Measurements from ENCODE around the gene CCNI. TPM values are rescaled to one million over a fixed set of nuclear protein-coding genes. Genes with fewer than 3 reads are reported as not detected.

Gene CCNI
- total RNA-seq, 4 donors from 2014 or later: 137 to 471 (median 239) TPM

GRCh38 chr4:77015390-77015789 lies 60.4 kb downstream of the CCNI start:
- H3K4me3 ChIP-seq: no peak overlapping the region
- intact Hi-C loops (cut with DNase I; ENCODE audit: low total_unique reads): no loop called here
- no peaks in the 10 kb centered on the region for H3K9me3 ChIP-seq
- no peaks in the 10 kb centered on the region for H3K27me3 ChIP-seq
- TF ChIP-seq POLR2A (IDR thresholded peaks at IDR 0.05): no peak
- no peak for TF ChIP-seq CTCF (IDR thresholded peaks at IDR 0.05)
- no peak overlapping the region for H3K27ac ChIP-seq
- H3K36me3 ChIP-seq: no peaks in the 10 kb centered on the region
- H3K4me1 ChIP-seq: no peaks in the 10 kb centered on the region
- no peak for DNase-seq

- no peaks in the 10 kb centered on the region for H3K36me3 ChIP-seq
- H3K4me3 ChIP-seq: no peak overlapping the region
- H3K27ac ChIP-seq: no peak overlapping the region
- H3K9me3 ChIP-seq: no peaks in the 10 kb centered on the region
- DNase-seq: no peak
- no peaks in the 10 kb centered on the region for H3K4me1 ChIP-seq
- intact Hi-C loops (cut with DNase I; ENCODE audit: low total_unique reads): no loop called here
- TF ChIP-seq CTCF (IDR thresholded peaks at IDR 0.05): no peak
- no peak for TF ChIP-seq POLR2A (IDR thresholded peaks at IDR 0.05)
- H3K27me3 ChIP-seq: no peaks in the 10 kb centered on the region
Measured at GRCh38 chr4:77014256-77014655, 61.5 kb downstream of the CCNI start.

GRCh38 chr4:77012726-77013125 lies 63.1 kb downstream of the CCNI start:
- H3K36me3 ChIP-seq: no peaks in the 10 kb centered on the region
- H3K4me3 ChIP-seq: no peak overlapping the region
- intact Hi-C loops (cut with DNase I; ENCODE audit: low total_unique reads): no loop called here
- no peak for TF ChIP-seq POLR2A (IDR thresholded peaks at IDR 0.05)
- no peak for DNase-seq
- H3K27me3 ChIP-seq: no peaks in the 10 kb centered on the region
- H3K4me1 ChIP-seq: no peaks in the 10 kb centered on the region
- no peak overlapping the region for H3K27ac ChIP-seq
- no peaks in the 10 kb centered on the region for H3K9me3 ChIP-seq

- Histone ChIP-seq H3K4me3 (no peak overlapping the region), H3K27me3 (no peaks in the 10 kb centered on the region), H3K9me3 (no peaks in the 10 kb centered on the region), H3K36me3 (no peaks in the 10 kb centered on the region), H3K4me1 (no peaks in the 10 kb centered on the region), H3K27ac (no peak overlapping the region)
- no peak for DNase-seq
- intact Hi-C loops (cut with DNase I; ENCODE audit: low total_unique reads): no loop called here
- TF ChIP-seq CTCF (IDR thresholded peaks at IDR 0.05): no peak
- no peak for TF ChIP-seq POLR2A (IDR thresholded peaks at IDR 0.05)
Measured at GRCh38 chr4:77010841-77011354, 64.9 kb downstream of the CCNI start.

- DNase-seq: no peak
- Histone ChIP-seq H3K4me1 (no peaks in the 10 kb centered on the region), H3K4me3 (no peak overlapping the region), H3K36me3 (no peaks in the 10 kb centered on the region), H3K27ac (no peak overlapping the region), H3K9me3 (no peaks in the 10 kb centered on the region), H3K27me3 (no peaks in the 10 kb centered on the region)
- TF ChIP-seq CTCF (IDR thresholded peaks at IDR 0.05) (no peak), POLR2A (IDR thresholded peaks at IDR 0.05) (no peak)
- intact Hi-C loops (cut with DNase I; ENCODE audit: low total_unique reads): no loop called here
Measured at GRCh38 chr4:77009511-77010115, 66.2 kb downstream of the CCNI start.
